BLaER1 (cell line): ENCODE measurements around the gene LIMK2.

Experiments
- H3K27ac ChIP-seq: shearing (Covaris generic); formaldehyde crosslinking; 2 replicates; pipeline ENCODE4 v1.8.1; 2022
- H3K27me3 ChIP-seq: shearing (Covaris generic); formaldehyde crosslinking; 2 replicates; pipeline ENCODE4 v1.8.1; 2022
- H3K36me3 ChIP-seq: shearing (Covaris generic); formaldehyde crosslinking; 2 replicates; pipeline ENCODE4 v1.8.1; 2022
- H3K4me1 ChIP-seq: shearing (Covaris generic); formaldehyde crosslinking; 2 replicates; pipeline ENCODE4 v1.8.1; 2022
- H3K4me2 ChIP-seq: shearing (Covaris generic); formaldehyde crosslinking; 2 replicates; pipeline ENCODE4 v1.8.1; 2022
- H3K4me3 ChIP-seq: shearing (Covaris generic); formaldehyde crosslinking; 2 replicates; pipeline ENCODE4 v1.8.1; 2022
- H3K9ac ChIP-seq: shearing (Covaris generic); formaldehyde crosslinking; 2 replicates; pipeline ENCODE4 v1.8.1; 2022
- H3K9me3 ChIP-seq: shearing (Covaris generic); formaldehyde crosslinking; 2 replicates; pipeline ENCODE4 v1.8.1; 2022
- H4K20me1 ChIP-seq: shearing (Covaris generic); formaldehyde crosslinking; 2 replicates; pipeline ENCODE4 v1.8.1; 2022
- Cebpa-rat ChIP-seq: shearing (Covaris generic); IDR thresholded peaks from 2 replicates; pipeline ENCODE4 v1.8.1; 2022

Gene LIMK2

DNA sequence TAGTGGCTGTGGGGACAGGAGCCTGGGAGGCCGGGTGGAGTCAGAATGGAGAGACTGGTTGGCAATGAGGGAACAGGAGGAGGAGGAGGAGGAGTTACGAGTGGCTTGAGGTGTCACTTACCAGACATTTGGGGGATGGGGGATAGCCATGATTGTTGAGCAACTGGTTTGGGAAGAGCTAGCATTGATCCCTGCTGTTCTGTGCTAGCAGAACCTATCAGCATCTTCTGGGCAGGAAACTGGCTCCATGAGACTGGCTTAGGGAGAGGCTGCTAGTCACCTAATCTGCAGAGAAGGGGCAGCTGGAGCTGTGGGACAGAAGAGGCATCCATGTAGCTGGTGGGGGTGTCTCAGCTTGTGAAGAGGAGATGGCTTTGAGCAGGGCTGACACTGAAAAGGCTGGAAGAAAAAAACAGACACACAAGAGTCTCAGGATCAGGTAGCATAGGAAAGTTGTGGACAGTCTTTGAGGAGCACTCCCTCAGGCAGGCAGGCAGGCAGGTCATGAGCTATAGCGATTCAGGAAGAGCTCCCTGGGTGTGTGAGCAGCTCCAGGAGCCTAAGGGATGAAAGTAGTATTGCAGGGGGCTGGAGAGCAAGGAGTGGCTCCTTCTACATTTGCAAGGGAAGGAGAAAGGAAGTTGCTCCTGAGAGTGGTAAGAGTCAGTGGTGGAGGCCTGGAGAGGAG, 57.9 kb downstream of the LIMK2 start:
- no peaks in the 10 kb centered on the region for H4K20me1 ChIP-seq
- no peak overlapping the region for H3K9ac ChIP-seq
- H3K9me3 ChIP-seq, result no peaks in the 10 kb centered on the region
- H3K36me3 ChIP-seq, result peaks cover 99% of the 10 kb centered on the region
- no peak overlapping the region for H3K27ac ChIP-seq
- no peaks in the 10 kb centered on the region for H3K4me1 ChIP-seq
- no peaks in the 10 kb centered on the region for H3K27me3 ChIP-seq
- no peak overlapping the region for H3K4me2 ChIP-seq
- no peak for TF ChIP-seq Cebpa-rat
- H3K4me3 ChIP-seq, result no peak overlapping the region

DNA sequence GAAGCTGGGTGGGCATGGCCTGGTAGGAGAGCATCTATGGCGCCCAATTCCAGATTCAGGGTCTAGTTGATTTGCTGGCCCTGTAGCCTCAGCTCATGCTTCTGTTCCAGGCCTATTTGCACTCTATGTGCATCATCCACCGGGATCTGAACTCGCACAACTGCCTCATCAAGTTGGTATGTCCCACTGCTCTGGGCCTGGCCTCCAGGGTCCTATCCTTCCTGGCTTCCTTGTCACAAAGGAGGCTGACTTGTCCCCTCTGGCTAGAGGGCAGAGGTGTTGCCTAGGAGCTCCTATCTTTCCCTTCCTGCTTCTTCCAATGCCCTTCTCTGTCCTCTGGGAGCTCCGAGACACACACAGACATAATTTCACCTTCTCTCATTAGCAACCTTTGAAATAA, 58.9 kb downstream of the LIMK2 start:
- TF ChIP-seq Cebpa-rat, result no peak
- H3K36me3 ChIP-seq, result peaks cover 100% of the 10 kb centered on the region

DNA sequence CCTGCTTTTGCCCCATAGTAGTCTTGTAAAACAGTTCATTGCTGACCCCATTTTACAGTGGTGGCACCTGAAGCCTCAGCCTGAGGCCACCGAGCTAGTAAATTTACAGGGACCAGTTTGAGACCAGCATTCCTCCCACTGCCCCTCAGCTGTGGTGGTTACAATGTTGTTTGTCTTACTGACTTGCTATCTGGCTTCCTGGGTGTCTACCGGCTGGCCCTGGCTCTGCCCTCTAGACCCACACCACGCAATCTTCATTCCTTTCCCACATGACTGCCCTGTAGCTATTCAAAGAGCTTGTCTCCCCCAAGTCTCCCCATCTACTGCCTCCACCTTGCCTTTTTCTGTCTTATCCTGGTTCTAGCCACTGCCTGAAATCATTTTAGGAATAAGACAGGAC, 59.4 kb downstream of the LIMK2 start:
- no peak for TF ChIP-seq Cebpa-rat
- Histone ChIP-seq H3K4me1 (no peaks in the 10 kb centered on the region), H3K4me3 (no peak overlapping the region), H3K9me3 (no peaks in the 10 kb centered on the region), H3K27me3 (no peaks in the 10 kb centered on the region), H3K9ac (no peak overlapping the region), H3K27ac (no peak overlapping the region), H3K4me2 (no peak overlapping the region), H4K20me1 (no peaks in the 10 kb centered on the region), H3K36me3 (peaks cover 98% of the 10 kb centered on the region)

More for the DNA sequence above, 58.9 kb downstream of the LIMK2 start:
- no peaks in the 10 kb centered on the region for H3K4me1 ChIP-seq
- no peak overlapping the region for H3K4me3 ChIP-seq
- H3K27ac ChIP-seq, result no peak overlapping the region
- no peak overlapping the region for H3K4me2 ChIP-seq
- H4K20me1 ChIP-seq, result no peaks in the 10 kb centered on the region
- no peak overlapping the region for H3K9ac ChIP-seq
- no peaks in the 10 kb centered on the region for H3K9me3 ChIP-seq
- H3K27me3 ChIP-seq, result no peaks in the 10 kb centered on the region

DNA sequence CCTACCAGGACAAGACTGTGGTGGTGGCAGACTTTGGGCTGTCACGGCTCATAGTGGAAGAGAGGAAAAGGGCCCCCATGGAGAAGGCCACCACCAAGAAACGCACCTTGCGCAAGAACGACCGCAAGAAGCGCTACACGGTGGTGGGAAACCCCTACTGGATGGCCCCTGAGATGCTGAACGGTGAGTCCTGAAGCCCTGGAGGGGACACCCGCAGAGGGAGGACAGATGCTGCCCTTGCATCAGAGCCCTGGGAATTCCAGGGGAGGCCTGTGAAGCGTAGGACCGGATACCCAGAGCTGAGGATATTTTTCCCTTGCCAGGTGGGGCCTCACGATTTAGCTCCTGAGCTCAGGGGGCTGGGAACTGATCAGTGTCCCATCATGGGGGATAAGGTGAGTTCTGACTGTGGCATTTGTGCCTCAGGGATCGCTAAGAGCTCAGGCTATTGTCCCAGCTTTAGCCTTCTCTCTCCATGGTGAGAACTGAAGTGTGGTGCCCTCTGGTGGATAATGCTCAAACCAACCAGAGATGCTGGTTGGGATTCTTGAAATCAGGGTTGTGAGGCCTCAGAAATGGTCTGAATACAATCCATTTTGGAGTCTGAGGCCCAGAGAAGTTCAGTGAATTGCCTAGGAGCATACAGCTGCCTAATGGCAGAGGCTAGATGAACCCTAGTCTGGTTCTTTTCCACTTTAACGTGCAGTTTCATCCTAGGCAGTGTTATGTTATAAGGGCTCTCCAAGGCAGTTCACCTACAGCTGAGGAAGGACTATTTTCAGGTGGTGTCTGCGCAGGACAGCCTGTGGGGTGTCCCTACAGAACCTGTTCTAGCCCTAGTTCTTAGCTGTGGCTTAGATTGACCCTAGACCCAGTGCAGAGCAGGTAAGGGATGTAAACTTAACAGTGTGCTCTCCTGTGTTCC, 60.7 kb downstream of the LIMK2 start:
- H3K9me3 ChIP-seq, result no peaks in the 10 kb centered on the region
- H3K27me3 ChIP-seq, result no peaks in the 10 kb centered on the region
- H3K27ac ChIP-seq, result no peak overlapping the region
- no peak overlapping the region for H3K4me3 ChIP-seq
- H3K36me3 ChIP-seq, result peaks cover 98% of the 10 kb centered on the region
- peak; percentile 48; the same call in 1 of the 2 replicates for TF ChIP-seq Cebpa-rat
- H4K20me1 ChIP-seq, result no peaks in the 10 kb centered on the region
- no peak overlapping the region for H3K4me2 ChIP-seq
- no peaks in the 10 kb centered on the region for H3K4me1 ChIP-seq
- no peak overlapping the region for H3K9ac ChIP-seq

DNA sequence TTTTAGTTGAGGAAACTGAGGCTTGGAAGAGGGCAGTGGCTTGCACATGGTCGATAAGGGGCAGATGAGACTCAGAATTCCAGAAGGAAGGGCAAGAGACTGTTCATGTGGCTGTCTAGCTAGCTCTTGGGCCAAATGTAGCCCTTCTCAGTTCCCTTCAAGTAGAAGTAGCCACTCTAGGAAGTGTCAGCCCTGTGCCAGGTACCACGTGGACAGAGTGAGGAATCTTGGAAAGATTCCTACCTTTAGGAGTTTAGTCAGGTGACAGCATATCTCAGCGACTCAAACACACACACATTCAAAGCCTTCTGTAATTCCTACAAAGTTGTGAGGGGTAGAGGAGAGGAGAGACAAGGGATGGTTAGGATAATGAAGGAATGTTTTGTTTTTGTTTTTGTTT, 61.9 kb downstream of the LIMK2 start:
- no peak overlapping the region for H3K4me3 ChIP-seq
- H3K27ac ChIP-seq, result no peak overlapping the region
- H3K9ac ChIP-seq, result no peak overlapping the region
- H3K4me1 ChIP-seq, result no peaks in the 10 kb centered on the region
- H4K20me1 ChIP-seq, result no peaks in the 10 kb centered on the region
- no peak overlapping the region for H3K4me2 ChIP-seq
- peaks cover 98% of the 10 kb centered on the region for H3K36me3 ChIP-seq
- no peaks in the 10 kb centered on the region for H3K27me3 ChIP-seq
- TF ChIP-seq Cebpa-rat, result no peak
- no peaks in the 10 kb centered on the region for H3K9me3 ChIP-seq

DNA sequence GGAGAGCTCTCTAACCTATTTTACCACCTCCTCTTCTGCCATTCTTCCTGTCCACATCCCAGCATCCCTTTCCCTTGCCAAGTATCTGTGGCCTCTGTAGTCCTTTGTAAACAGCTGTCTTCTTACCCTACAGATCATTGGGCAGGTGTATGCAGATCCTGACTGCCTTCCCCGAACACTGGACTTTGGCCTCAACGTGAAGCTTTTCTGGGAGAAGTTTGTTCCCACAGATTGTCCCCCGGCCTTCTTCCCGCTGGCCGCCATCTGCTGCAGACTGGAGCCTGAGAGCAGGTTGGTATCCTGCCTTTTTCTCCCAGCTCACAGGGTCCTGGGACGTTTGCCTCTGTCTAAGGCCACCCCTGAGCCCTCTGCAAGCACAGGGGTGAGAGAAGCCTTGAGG, 62.9 kb downstream of the LIMK2 start:
- no peaks in the 10 kb centered on the region for H4K20me1 ChIP-seq
- no peak overlapping the region for H3K4me2 ChIP-seq
- no peaks in the 10 kb centered on the region for H3K9me3 ChIP-seq
- H3K4me3 ChIP-seq, result no peak overlapping the region
- H3K36me3 ChIP-seq, result peaks cover 98% of the 10 kb centered on the region
- no peak overlapping the region for H3K9ac ChIP-seq
- TF ChIP-seq Cebpa-rat, result no peak
- H3K4me1 ChIP-seq, result no peaks in the 10 kb centered on the region
- H3K27ac ChIP-seq, result no peak overlapping the region
- H3K27me3 ChIP-seq, result no peaks in the 10 kb centered on the region

DNA sequence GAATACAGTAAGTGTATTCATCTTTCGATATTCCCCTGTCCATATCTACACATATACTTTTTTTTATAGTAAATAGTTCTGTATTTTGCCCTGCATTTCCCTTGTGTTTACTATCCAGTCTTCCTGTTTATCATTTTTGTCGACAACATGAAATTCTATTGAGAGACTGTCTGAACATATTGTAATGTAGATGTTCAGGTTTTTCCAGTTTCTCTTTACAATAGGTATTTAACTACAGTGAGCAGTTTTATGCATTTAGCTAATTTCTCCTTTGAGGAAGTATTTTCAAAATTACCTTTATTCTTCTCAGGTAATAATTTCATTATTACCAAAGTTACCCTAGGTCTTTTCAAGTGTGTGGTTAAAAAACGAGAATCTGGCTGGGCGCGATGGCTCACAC, 63.5 kb downstream of the LIMK2 start:
- H3K9me3 ChIP-seq, result no peaks in the 10 kb centered on the region
- no peak overlapping the region for H3K4me3 ChIP-seq
- no peak overlapping the region for H3K27ac ChIP-seq
- H3K4me2 ChIP-seq, result no peak overlapping the region
- H3K36me3 ChIP-seq, result peaks cover 98% of the 10 kb centered on the region
- no peaks in the 10 kb centered on the region for H3K27me3 ChIP-seq
- H4K20me1 ChIP-seq, result no peaks in the 10 kb centered on the region
- no peaks in the 10 kb centered on the region for H3K4me1 ChIP-seq
- H3K9ac ChIP-seq, result no peak overlapping the region
- no peak for TF ChIP-seq Cebpa-rat

DNA sequence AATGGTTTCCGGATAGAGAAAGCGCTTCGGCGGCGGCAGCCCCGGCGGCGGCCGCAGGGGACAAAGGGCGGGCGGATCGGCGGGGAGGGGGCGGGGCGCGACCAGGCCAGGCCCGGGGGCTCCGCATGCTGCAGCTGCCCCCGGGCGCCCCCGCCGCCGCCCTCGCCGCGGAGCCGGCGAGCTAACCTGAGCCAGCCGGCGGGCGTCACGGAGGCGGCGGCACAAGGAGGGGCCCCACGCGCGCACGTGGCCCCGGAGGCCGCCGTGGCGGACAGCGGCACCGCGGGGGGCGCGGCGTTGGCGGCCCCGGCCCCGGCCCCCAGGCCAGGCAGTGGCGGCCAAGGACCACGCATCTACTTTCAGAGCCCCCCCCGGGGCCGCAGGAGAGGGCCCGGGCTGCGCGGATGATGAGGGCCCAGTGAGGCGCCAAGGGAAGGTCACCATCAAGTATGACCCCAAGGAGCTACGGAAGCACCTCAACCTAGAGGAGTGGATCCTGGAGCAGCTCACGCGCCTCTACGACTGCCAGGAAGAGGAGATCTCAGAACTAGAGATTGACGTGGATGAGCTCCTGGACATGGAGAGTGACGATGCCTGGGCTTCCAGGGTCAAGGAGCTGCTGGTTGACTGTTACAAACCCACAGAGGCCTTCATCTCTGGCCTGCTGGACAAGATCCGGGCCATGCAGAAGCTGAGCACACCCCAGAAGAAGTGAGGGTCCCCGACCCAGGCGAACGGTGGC, 64.5 kb downstream of the LIMK2 start:
- TF ChIP-seq Cebpa-rat, result no peak
- Histone ChIP-seq H3K4me2 (no peak overlapping the region), H3K4me3 (no peak overlapping the region), H4K20me1 (no peaks in the 10 kb centered on the region), H3K9ac (no peak overlapping the region), H3K27ac (no peak overlapping the region), H3K36me3 (peaks cover 98% of the 10 kb centered on the region), H3K4me1 (no peaks in the 10 kb centered on the region), H3K9me3 (no peaks in the 10 kb centered on the region), H3K27me3 (no peaks in the 10 kb centered on the region)

DNA sequence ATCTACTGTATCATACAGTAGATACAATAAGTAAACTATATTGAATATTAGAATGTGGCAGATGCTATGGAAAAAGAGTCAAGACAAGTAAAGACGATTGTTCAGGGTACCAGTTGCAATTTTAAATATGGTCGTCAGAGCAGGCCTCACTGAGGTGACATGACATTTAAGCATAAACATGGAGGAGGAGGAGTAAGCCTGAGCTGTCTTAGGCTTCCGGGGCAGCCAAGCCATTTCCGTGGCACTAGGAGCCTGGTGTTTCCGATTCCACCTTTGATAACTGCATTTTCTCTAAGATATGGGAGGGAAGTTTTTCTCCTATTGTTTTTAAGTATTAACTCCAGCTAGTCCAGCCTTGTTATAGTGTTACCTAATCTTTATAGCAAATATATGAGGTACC, 65.6 kb downstream of the LIMK2 start:
- H3K4me2 ChIP-seq, result no peak overlapping the region
- H4K20me1 ChIP-seq, result no peaks in the 10 kb centered on the region
- H3K9me3 ChIP-seq, result no peaks in the 10 kb centered on the region
- no peaks in the 10 kb centered on the region for H3K4me1 ChIP-seq
- H3K36me3 ChIP-seq, result peaks cover 98% of the 10 kb centered on the region
- TF ChIP-seq Cebpa-rat, result no peak
- no peak overlapping the region for H3K9ac ChIP-seq
- H3K4me3 ChIP-seq, result no peak overlapping the region
- H3K27ac ChIP-seq, result no peak overlapping the region
- H3K27me3 ChIP-seq, result no peaks in the 10 kb centered on the region

DNA sequence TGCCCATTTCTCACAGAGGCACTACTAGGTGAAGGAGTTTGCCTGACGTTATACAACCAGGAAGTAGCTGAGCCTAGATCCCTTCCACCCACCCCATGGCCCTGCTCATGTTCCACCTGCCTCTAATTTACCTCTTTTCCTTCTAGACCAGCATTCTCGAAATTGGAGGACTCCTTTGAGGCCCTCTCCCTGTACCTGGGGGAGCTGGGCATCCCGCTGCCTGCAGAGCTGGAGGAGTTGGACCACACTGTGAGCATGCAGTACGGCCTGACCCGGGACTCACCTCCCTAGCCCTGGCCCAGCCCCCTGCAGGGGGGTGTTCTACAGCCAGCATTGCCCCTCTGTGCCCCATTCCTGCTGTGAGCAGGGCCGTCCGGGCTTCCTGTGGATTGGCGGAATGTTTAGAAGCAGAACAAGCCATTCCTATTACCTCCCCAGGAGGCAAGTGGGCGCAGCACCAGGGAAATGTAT, 66.1 kb downstream of the LIMK2 start:
- Histone ChIP-seq H3K4me1 (no peaks in the 10 kb centered on the region), H3K9me3 (no peaks in the 10 kb centered on the region), H3K36me3 (peaks cover 98% of the 10 kb centered on the region), H3K27ac (no peak overlapping the region; the same call in 1 of the 2 replicates), H3K9ac (no peak overlapping the region), H3K27me3 (no peaks in the 10 kb centered on the region), H3K4me2 (no peak overlapping the region), H3K4me3 (no peak overlapping the region), H4K20me1 (no peaks in the 10 kb centered on the region)
- TF ChIP-seq Cebpa-rat, result no peak
